CD8-positive, alpha-beta memory T cell (primary cell): ENCODE data around the gene NR2F6. TPM values are rescaled to one million over a fixed set of nuclear protein-coding genes. Genes with fewer than 3 reads are reported as not detected.

Experiments used
- CTCF ChIA-PET: fragments of 350-600 bp; sonication (Branson Sonifier 250); formaldehyde crosslinking; loops from one replicate; lab custom pipeline; 2021; ENCODE audit warnings: antibody characterized with exemption; lab: Charles Lee
- POLR2A ChIA-PET: fragments of 350-600 bp; sonication (Branson Sonifier 250); formaldehyde crosslinking; loops from one replicate; lab custom pipeline; 2021; ENCODE audit warnings: antibody characterized with exemption; lab: Charles Lee
- DNase-seq, 5 donors: peaks; one replicate each; pipeline versions ENCODE4 v3.0.0 to v3.0.0-alpha.2; 2020 to 2022; ENCODE audit warnings: mixed read lengths in 1 of 5
- H3K27ac ChIP-seq: one replicate; pipeline ENCODE4 v1.7.0; 2013; ENCODE audit warnings: low read depth, mild to moderate bottlenecking, low read length, moderate library complexity
- H3K27me3 ChIP-seq: 2 replicates; pipeline ENCODE4 v1.7.0; 2013; ENCODE audit warnings: low read length, mild to moderate bottlenecking; ENCODE audit not compliant: insufficient read depth, poor library complexity, severe bottlenecking
- H3K36me3 ChIP-seq: 2 replicates; pipeline ENCODE4 v1.7.0; 2013; ENCODE audit warnings: mild to moderate bottlenecking, low read length, moderate library complexity; ENCODE audit not compliant: insufficient read depth
- H3K4me1 ChIP-seq: 2 replicates; pipeline ENCODE4 v1.7.0; 2013; ENCODE audit warnings: mild to moderate bottlenecking, low read length, moderate library complexity; ENCODE audit not compliant: insufficient read depth
- H3K4me3 ChIP-seq: 2 replicates; pipeline ENCODE4 v1.7.0; 2013; ENCODE audit warnings: mild to moderate bottlenecking, low read length
- H3K9me3 ChIP-seq: 2 replicates; pipeline ENCODE4 v1.7.0; 2013; ENCODE audit warnings: mild to moderate bottlenecking, low read length
- H3K27ac Mint-ChIP-seq, 8 donors: one replicate each; pipeline ENCODE4 v1.8.0; 2020 to 2021; ENCODE audit warnings: mixed read lengths in 8 of 8, mild to moderate bottlenecking in 6 of 8, inconsistent platforms in 3 of 8, moderate library complexity in 3 of 8
- H3K27me3 Mint-ChIP-seq, 2 donors: one replicate each; pipeline ENCODE4 v1.8.0; 2020 to 2021; ENCODE audit warnings: mixed read lengths in 2 of 2, mild to moderate bottlenecking in 1 of 2, moderate library complexity in 1 of 2
- H3K36me3 Mint-ChIP-seq, 3 donors: one replicate each; pipeline ENCODE4 v1.8.0; 2020 to 2021; ENCODE audit warnings: mixed read lengths in 3 of 3, inconsistent platforms in 1 of 3, mild to moderate bottlenecking in 1 of 3
- H3K4me1 Mint-ChIP-seq, 3 donors: one replicate each; pipeline ENCODE4 v1.8.0; 2020 to 2021; ENCODE audit warnings: mixed read lengths in 3 of 3, inconsistent platforms in 1 of 3, mild to moderate bottlenecking in 1 of 3
- H3K4me3 Mint-ChIP-seq, 7 donors: one replicate each; pipeline ENCODE4 v1.8.0; 2020 to 2021; ENCODE audit warnings: mixed read lengths in 7 of 7, mild to moderate bottlenecking in 6 of 7, moderate library complexity in 4 of 7, inconsistent platforms in 2 of 7
- H3K9me3 Mint-ChIP-seq, 5 donors: one replicate each; pipeline ENCODE4 v1.8.0; 2020 to 2022; ENCODE audit warnings: mixed read lengths in 5 of 5, mild to moderate bottlenecking in 3 of 5, moderate library complexity in 2 of 5, inconsistent platforms in 1 of 5
- polyA plus RNA-seq: library from polyadenylated mRNA; unstranded; fragments of 300-500 nt; fragmentation: Illumina TruSeq; gene quantifications from one replicate; pipeline ENCODE4 v1.2.3, GENCODE V29; 2021
- total RNA-seq, 2 experiments: library from RNA; stranded (reverse); gene quantifications; one replicate each; pipeline ENCODE4 v1.2.3, GENCODE V29; 2021

The NR2F6 gene
- total and polyA plus RNA-seq, 3 experiments from 2014 or later = 0.94 to 7.8 (median 7.4) TPM

- Histone ChIP-seq H3K4me3 (no peak overlapping the region), H3K36me3 (no peaks in the 10 kb centered on the region), H3K27ac (peak overlapping the region; percentile 57), H3K27me3 (no peaks in the 10 kb centered on the region), H3K9me3 (no peaks in the 10 kb centered on the region), H3K4me1 (peaks cover 10% of the 10 kb centered on the region)
- ChIA-PET POLR2A (interaction anchor here (1.1 kb wide), 1 partner anchor 11 kb away, joined by 3 read pairs; no protein-coding TSS in a partner anchor), CTCF (interaction anchor here (1.2 to 1.7 kb wide), 2 partner anchors 16 to 36 kb away, joined by 4 to 5 read pairs; no protein-coding TSS in a partner anchor)
- Mint-ChIP-seq H3K4me3 (no peak overlapping the region), H3K27ac (no peak overlapping the region), H3K4me1 (peaks cover 4 to 11% (median 7%) of the 10 kb centered on the region in 3 donors), H3K36me3 (peaks cover 7 to 30% (median 7%) of the 10 kb centered on the region in 3 donors), H3K9me3 (no peaks in the 10 kb centered on the region), H3K27me3 (no peaks in the 10 kb centered on the region)
- no peak for DNase-seq
These were observed 25.4 kb downstream of the NR2F6 start for GRCh38 chr19:17220207-17220758.

- H3K4me3 Mint-ChIP-seq = peak overlapping the region in 2 of 7 donors; percentile 54 to 60
- no peak overlapping the region for H3K4me3 ChIP-seq
- ChIA-PET CTCF (no interaction called here), POLR2A (no interaction called here)
- no peak overlapping the region for H3K27ac ChIP-seq
- DNase-seq = no peak
- H3K27me3 Mint-ChIP-seq = no peaks in the 10 kb centered on the region
- peaks cover 17% of the 10 kb centered on the region for H3K4me1 ChIP-seq
- H3K9me3 Mint-ChIP-seq = no peaks in the 10 kb centered on the region
- peaks cover 7 to 33% (median 7%) of the 10 kb centered on the region in 3 donors for H3K36me3 Mint-ChIP-seq
- H3K9me3 ChIP-seq = no peaks in the 10 kb centered on the region
- peaks cover 12 to 21% (median 16%) of the 10 kb centered on the region in 3 donors for H3K4me1 Mint-ChIP-seq
- no peak overlapping the region for H3K27ac Mint-ChIP-seq
- no peaks in the 10 kb centered on the region for H3K36me3 ChIP-seq
- H3K27me3 ChIP-seq = no peaks in the 10 kb centered on the region
These were observed 26.4 kb downstream of the NR2F6 start for GRCh38 chr19:17219286-17219685.

- POLR2A ChIA-PET = interaction anchor here (0.5 to 2.5 kb wide), 9 partner anchors 8 to 894 kb away, joined by 3 to 39 read pairs (median 7); partner anchors contain the start of genes BABAM1, HAUS8, MYO9B and OCEL1
- Mint-ChIP-seq H3K4me3 (peak overlapping the region; percentile 79 to 95 (median 89)), H3K27me3 (no peaks in the 10 kb centered on the region), H3K9me3 (no peaks in the 10 kb centered on the region), H3K4me1 (peaks cover 12 to 22% (median 16%) of the 10 kb centered on the region in 3 donors), H3K36me3 (peaks cover 7 to 52% (median 11%) of the 10 kb centered on the region in 3 donors), H3K27ac (peak overlapping the region; percentile 19 to 99 (median 90))
- H3K27ac ChIP-seq = peak overlapping the region; percentile 33
- H3K27me3 ChIP-seq = no peaks in the 10 kb centered on the region
- H3K9me3 ChIP-seq = no peaks in the 10 kb centered on the region
- CTCF ChIA-PET = interaction anchor here (1.2 to 3.5 kb wide), 4 partner anchors 11 to 137 kb away, joined by 3 to 18 read pairs (median 7); partner anchors contain the start of gene OCEL1
- H3K4me3 ChIP-seq = peak overlapping the region; percentile 62
- peaks cover 17% of the 10 kb centered on the region for H3K4me1 ChIP-seq
- no peak for DNase-seq
- no peaks in the 10 kb centered on the region for H3K36me3 ChIP-seq
These were observed 29.6 kb downstream of the NR2F6 start for GRCh38 chr19:17216058-17216670.

GRCh38 chr19:17215127-17215971 lies 30.4 kb downstream of the NR2F6 start, which contains the start of gene USE1:
Gene USE1, plus strand, starts transcription at chr19:17215357. Its CDS starts 49 bp downstream, at chr19:17215406.
- Mint-ChIP-seq H3K4me1 (peaks cover 12 to 22% (median 16%) of the 10 kb centered on the region in 3 donors), H3K27ac (peak within 1 kb of the TSS; percentile 90 to 100 (median 98)), H3K4me3 (peak within 1 kb of the TSS; percentile 79 to 95 (median 89)), H3K27me3 (no peaks in the 10 kb centered on the region), H3K9me3 (no peaks in the 10 kb centered on the region), H3K36me3 (peaks cover 7 to 58% (median 11%) of the 10 kb centered on the region in 3 donors)
- ChIA-PET CTCF (interaction anchor here (1.2 to 3.5 kb wide), 9 partner anchors 10 to 149 kb away, joined by 3 to 18 read pairs (median 5); partner anchors contain the start of gene OCEL1), POLR2A (interaction anchor here (0.6 to 2.5 kb wide), 12 partner anchors 8 to 893 kb away, joined by 3 to 39 read pairs (median 6); partner anchors contain the start of genes ANKLE1, BABAM1, HAUS8 and MYO9B)
- H3K27ac ChIP-seq = peak within 1 kb of the TSS; percentile 88
- peak within 1 kb of the TSS; percentile 62 for H3K4me3 ChIP-seq
- no peaks in the 10 kb centered on the region for H3K9me3 ChIP-seq
- DNase-seq = peak; percentile 81 to 92 (median 84)
- no peaks in the 10 kb centered on the region for H3K27me3 ChIP-seq
- H3K4me1 ChIP-seq = peaks cover 17% of the 10 kb centered on the region
- peaks cover 4% of the 10 kb centered on the region for H3K36me3 ChIP-seq

- CTCF ChIA-PET = interaction anchor here (1.3 to 3.5 kb wide), 8 partner anchors 10 to 148 kb away, joined by 3 to 18 read pairs (median 5); partner anchors contain the start of gene OCEL1
- Mint-ChIP-seq H3K27ac (peak overlapping the region; percentile 90 to 100 (median 98)), H3K4me3 (peak overlapping the region; percentile 79 to 95 (median 89)), H3K27me3 (no peaks in the 10 kb centered on the region), H3K9me3 (no peaks in the 10 kb centered on the region), H3K36me3 (peaks cover 7 to 61% (median 12%) of the 10 kb centered on the region in 3 donors), H3K4me1 (peaks cover 12 to 22% (median 16%) of the 10 kb centered on the region in 3 donors)
- peaks cover 17% of the 10 kb centered on the region for H3K4me1 ChIP-seq
- H3K4me3 ChIP-seq = peak overlapping the region; percentile 62
- no peaks in the 10 kb centered on the region for H3K27me3 ChIP-seq
- POLR2A ChIA-PET = interaction anchor here (0.6 to 2.5 kb wide), 9 partner anchors 9 to 465 kb away, joined by 3 to 39 read pairs (median 10); partner anchors contain the start of genes BABAM1, HAUS8, MYO9B and NR2F6
- peak overlapping the region; percentile 88 for H3K27ac ChIP-seq
- H3K9me3 ChIP-seq = no peaks in the 10 kb centered on the region
- peaks cover 6% of the 10 kb centered on the region for H3K36me3 ChIP-seq
- no peak for DNase-seq
These were observed 31.1 kb downstream of the NR2F6 start for GRCh38 chr19:17214508-17215126.

- ChIA-PET POLR2A (no interaction called here), CTCF (interaction anchor here (0.7 to 3.5 kb wide), 2 partner anchors 8 to 13 kb away, joined by 4 to 18 read pairs; partner anchors contain the start of gene OCEL1)
- H3K27me3 ChIP-seq = no peaks in the 10 kb centered on the region
- H3K4me3 ChIP-seq = no peak overlapping the region
- peaks cover 17% of the 10 kb centered on the region for H3K4me1 ChIP-seq
- peak overlapping the region in 1 of 8 donors; percentile 78 for H3K27ac Mint-ChIP-seq
- peak overlapping the region in 2 of 7 donors; percentile 15 to 18 for H3K4me3 Mint-ChIP-seq
- DNase-seq = no peak
- H3K9me3 Mint-ChIP-seq = no peaks in the 10 kb centered on the region
- H3K9me3 ChIP-seq = no peaks in the 10 kb centered on the region
- peaks cover 15 to 25% (median 16%) of the 10 kb centered on the region in 3 donors for H3K4me1 Mint-ChIP-seq
- H3K36me3 ChIP-seq = peaks cover 12% of the 10 kb centered on the region
- H3K27ac ChIP-seq = no peak overlapping the region
- peaks cover 3 to 67% (median 14%) of the 10 kb centered on the region in 3 donors for H3K36me3 Mint-ChIP-seq
- no peaks in the 10 kb centered on the region for H3K27me3 Mint-ChIP-seq
These were observed 32.4 kb downstream of the NR2F6 start for GRCh38 chr19:17213334-17213733.
